ENCODE data around the gene MAG.

MAG gene

DNA sequence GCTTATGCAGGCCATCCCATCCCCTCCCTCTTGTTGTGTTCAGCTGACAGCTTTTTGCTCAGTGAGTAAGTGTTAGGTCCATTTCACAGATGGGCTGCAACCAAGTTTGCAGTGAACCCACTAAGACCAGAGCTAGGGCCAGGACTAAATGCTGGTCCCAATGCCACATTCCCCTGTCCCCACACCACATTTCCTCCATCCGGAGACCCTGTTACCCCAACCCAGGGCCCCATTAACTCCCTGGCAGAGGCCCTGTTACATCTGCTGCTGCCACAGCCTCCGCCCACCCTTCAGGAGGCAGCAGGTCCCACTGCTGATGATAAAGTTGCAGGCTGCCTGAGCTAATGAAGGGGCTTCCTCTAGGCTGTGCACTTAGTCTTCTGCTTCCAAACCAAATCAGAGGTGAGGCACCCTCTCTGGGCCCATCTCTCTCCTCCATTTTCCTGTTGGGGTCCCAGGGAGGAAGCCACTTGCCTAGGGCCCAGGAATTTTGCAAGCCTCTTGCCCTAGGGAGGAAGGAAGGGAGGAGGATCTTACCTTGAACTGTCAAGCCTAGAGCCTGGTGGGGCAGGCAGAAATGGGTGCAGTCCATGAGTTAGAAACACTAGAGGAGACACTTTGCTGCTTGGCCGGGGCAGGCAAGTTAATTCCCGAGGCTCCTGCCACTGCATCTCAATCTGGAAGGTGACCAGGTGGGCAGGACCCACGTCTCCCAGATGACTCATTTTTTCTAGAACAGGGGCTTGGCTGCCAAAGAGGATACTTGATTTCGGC is 26.6 kb upstream of the MAG start:
- DNase-seq (ENCODE audit: low spot score), result no peak

GRCh38 chr19:35265900-35266519 is 26.0 kb upstream of the MAG start:
- no peak for DNase-seq (ENCODE audit: low spot score)

DNA sequence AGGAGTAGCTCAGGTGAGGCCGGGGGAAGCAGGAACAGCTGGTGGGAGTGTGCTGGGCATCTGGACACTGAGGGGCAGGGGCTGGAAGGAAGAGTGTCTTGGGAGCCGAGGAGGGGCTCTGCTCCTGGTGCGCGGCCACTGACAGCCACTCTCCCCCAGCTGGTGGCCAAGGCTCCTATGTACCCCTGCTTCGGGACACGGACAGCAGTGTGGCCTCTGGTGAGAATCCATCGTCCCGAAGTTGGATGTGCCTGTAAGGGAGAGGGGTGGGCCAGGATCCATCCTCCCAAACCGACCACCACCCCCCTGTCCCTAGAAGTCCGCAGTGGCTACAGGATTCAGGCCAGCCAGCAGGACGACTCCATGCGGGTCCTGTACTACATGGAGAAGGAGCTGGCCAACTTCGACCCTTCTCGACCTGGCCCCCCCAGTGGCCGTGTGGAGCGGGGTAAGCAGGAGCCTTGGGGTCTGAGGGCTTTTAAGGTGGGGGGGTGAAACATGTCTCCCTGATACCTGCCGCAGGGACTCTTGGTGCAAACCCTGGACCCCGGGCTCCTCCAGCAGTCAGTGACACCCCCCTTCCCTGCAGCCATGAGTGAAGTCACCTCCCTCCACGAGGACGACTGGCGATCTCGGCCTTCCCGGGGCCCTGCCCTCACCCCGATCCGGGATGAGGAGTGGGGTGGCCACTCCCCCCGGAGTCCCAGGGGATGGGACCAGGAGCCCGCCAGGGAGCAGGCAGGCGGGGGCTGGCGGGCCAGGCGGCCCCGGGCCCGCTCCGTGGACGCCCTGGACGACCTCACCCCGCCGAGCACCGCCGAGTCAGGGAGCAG is 25.2 kb upstream of the MAG start:
- DNase-seq (ENCODE audit: low spot score), result no peak

DNA sequence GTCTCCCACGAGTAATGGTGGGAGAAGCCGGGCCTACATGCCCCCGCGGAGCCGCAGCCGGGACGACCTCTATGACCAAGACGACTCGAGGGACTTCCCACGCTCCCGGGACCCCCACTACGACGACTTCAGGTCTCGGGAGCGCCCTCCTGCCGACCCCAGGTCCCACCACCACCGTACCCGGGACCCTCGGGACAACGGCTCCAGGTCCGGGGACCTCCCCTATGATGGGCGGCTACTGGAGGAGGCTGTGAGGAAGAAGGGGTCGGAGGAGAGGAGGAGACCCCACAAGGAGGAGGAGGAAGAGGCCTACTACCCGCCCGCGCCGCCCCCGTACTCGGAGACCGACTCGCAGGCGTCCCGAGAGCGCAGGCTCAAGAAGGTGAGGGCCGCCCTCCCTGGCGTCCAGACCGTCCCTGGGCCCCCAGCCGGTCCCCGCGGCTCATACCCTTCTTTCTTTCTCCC is 24.6 kb upstream of the MAG start:
- no peak for DNase-seq (ENCODE audit: low spot score)

GRCh38 chr19:35267818-35268535 is 24.0 kb upstream of the MAG start:
- peak; percentile 85 for DNase-seq (ENCODE audit: low spot score)

GRCh38 chr19:35268536-35269437 is 23.2 kb upstream of the MAG start, which contains the start of gene USF2:
TSS of gene USF2 (plus strand) at chr19:35268962. CDS start at chr19:35269102, 140 bp downstream.
- DNase-seq (ENCODE audit: low spot score), result peak; percentile 54

GRCh38 chr19:35269438-35270117 is 22.4 kb upstream of the MAG start:
- DNase-seq (ENCODE audit: low spot score), result peak; percentile 77

DNA sequence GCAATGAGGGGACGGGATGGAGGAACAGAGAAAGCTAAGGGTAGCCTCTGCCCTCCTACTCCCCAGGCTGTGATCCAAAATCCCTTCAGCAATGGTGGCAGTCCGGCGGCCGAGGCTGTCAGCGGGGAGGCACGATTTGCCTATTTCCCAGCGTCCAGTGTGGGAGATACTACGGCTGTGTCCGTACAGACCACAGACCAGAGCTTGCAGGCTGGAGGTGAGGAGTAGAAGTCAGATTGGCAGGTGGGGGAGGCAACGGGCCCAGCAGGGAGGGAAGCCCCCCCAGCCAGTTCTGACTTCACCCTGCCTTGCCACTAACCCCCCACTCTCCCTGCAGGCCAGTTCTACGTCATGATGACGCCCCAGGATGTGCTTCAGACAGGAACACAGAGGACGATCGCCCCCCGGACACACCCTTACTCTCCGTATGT is 21.6 kb upstream of the MAG start:
- no peak for DNase-seq (ENCODE audit: low spot score)

GRCh38 chr19:35271546-35271945 is 20.4 kb upstream of the MAG start:
- no peak for DNase-seq (ENCODE audit: low spot score)

DNA sequence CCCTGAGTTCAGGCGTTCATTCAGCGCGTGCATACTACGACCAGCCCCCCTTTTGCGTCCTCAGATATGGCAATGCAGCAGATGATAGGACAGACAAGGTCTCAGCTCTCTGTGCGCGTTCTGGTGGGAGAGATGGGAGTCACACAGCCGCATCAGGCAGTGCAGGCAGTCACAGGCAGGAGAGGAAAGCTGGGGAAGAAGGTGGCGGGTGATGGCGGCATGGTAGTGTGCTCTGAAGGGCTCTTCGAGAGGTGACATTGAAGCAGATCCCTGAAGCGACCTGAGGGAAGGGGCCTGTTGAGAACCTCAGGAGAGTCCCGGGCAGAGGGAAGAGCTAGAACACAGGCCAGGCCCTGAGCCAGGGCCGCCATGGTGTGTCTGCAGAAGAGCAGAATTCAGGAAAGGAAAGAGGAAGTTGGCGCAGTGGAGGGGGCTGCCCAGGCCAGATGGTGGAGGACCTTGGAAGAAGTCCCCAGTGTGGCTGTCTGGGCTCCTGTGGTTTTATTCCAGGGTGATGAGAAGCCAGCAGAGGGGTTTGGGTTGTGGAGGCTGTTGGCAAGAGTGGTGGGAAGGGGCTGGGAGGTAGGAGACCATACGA is 19.7 kb upstream of the MAG start:
- DNase-seq (ENCODE audit: low spot score), result no peak

- no peak for DNase-seq (ENCODE audit: low spot score)
These were observed 18.9 kb upstream of the MAG start for GRCh38 chr19:35272954-35273649.

DNA sequence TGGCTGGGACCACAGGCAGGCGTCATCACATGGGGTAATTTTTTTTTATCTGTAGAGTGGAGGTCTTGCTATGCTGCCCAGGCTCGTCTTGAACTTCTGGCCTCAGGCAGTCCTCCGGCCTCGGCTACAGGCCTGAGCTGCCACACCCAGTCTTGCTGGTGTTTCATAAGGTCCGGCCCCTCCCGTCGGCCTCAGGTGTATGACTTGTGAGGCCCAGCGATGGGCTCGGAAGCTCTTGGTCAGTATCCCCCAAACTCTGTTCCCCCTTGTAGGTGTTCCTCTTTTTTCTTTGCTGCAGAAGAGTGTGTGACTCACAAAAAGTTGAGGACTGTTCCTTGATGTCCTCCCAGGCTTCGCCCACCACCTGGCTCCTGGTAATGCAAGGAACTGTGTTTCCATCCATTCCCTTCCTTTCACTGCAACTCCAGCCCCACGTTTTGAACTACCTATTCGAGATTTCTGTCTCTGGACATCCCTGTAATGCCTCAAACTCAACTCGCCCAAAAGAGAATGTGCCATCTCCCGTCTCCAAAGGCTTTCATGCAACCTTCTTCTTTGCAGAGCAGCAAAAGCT is 18.2 kb upstream of the MAG start:
- no peak for DNase-seq (ENCODE audit: low spot score)

DNA sequence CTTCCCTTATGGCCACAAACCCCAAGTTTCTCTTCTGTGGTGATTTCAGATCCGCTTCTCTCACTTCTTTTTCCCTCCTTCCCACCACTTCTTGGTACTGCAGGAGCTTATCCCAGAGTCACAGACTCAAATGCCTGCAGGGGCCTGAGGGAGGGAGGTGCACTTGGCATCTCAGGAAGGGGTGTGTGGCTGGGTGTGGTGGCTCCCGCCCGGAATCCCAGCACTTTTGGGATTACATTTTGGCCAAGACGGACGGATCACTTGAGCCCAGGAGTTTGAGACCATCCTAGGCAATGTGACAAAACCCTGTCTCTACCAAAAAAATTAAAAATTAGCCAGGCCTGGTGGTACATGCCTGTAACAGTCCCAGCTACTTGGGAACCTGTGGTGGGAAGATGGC is 17.6 kb upstream of the MAG start:
- no peak for DNase-seq (ENCODE audit: low spot score)

- no peak for DNase-seq (ENCODE audit: low spot score)
These were observed 15.2 kb upstream of the MAG start for GRCh38 chr19:35276706-35277281.

- no peak for DNase-seq (ENCODE audit: low spot score)
These were observed 13.2 kb upstream of the MAG start for GRCh38 chr19:35278578-35279284.

GRCh38 chr19:35279374-35279773 is 12.6 kb upstream of the MAG start:
- DNase-seq (ENCODE audit: low spot score), result no peak

- DNase-seq (ENCODE audit: low spot score), result no peak
These were observed 11.8 kb upstream of the MAG start for GRCh38 chr19:35279985-35280821.

Data from hematopoietic multipotent progenitor cell treated with erythropoietin and hydrocortisone succinate and interleukin-3 and kit ligand, for 15 days (in vitro differentiated cells).